A549 (cell line): ENCODE data around the gene HSF2BP.
"Not testable (repeated sequence)": the region's sequence is repeated elsewhere in the genome, so short reads cannot be mapped to it uniquely, and the experiment has no call there.

Experiments
- BCL3 ChIP-seq: fragments of >200 bp; sonication (Bioruptor Twin); formaldehyde crosslinking; IDR thresholded peaks from 3 replicates; pipeline ENCODE4 v1.6.1; 2016
- CEBPB ChIP-seq, 2 experiments: fragments of >200 bp in 1 of 2; sonication (Bioruptor Twin) in 1 of 2; formaldehyde crosslinking in 1 of 2; IDR thresholded peaks; 2 replicates each; pipeline ENCODE4 v1.6.1; 2012 to 2016
- CTCF ChIP-seq: fragments of >200 bp; sonication (Bioruptor Twin); formaldehyde crosslinking; IDR thresholded peaks from 3 replicates; pipeline ENCODE4 v1.5.1; 2016
- EP300 ChIP-seq, 2 experiments: fragments of >200 bp; sonication (Bioruptor Twin); formaldehyde crosslinking; IDR thresholded peaks; 2 replicates in 1 of 2; 3 replicates in 1 of 2; pipeline ENCODE4 v1.6.1; 2016 to 2017
- FOSL2 ChIP-seq, 2 experiments: fragments of 450-650 bp in 1 of 2; fragments of >200 bp in 1 of 2; sonication (Bioruptor Twin) in 1 of 2; formaldehyde crosslinking; IDR thresholded peaks; 2 replicates each; pipeline versions ENCODE4 v1.5.0 to v1.6.1; 2016 to 2020; ENCODE audit warnings: mild to moderate bottlenecking in 1 of 2, moderate library complexity in 1 of 2
- HMGXB4 ChIP-seq: fragments of 250-450 bp; sonication (Bioruptor Pico); IDR thresholded peaks from 2 replicates; pipeline ENCODE4 v1.5.0; 2021; ENCODE audit warnings: mild to moderate bottlenecking, moderate library complexity, borderline replicate concordance
- JUN ChIP-seq, 2 experiments: fragments of >200 bp; sonication (Bioruptor Twin); formaldehyde crosslinking; IDR thresholded peaks; 2 replicates in 1 of 2; 3 replicates in 1 of 2; pipeline ENCODE4 v1.6.1; 2016 to 2017
- JUNB ChIP-seq: fragments of >200 bp; sonication (Bioruptor Twin); formaldehyde crosslinking; IDR thresholded peaks from 2 replicates; pipeline ENCODE4 v1.6.1; 2016
- KDM5A ChIP-seq: fragments of 200-600 bp; sonication (generic); IDR thresholded peaks from 2 replicates; pipeline ENCODE4 v1.6.1; 2016; ENCODE audit warnings: antibody characterized with exemption, mild to moderate bottlenecking
- MYC ChIP-seq: IDR thresholded peaks from 2 replicates; pipeline ENCODE4 v1.6.1; 2012; ENCODE audit warnings: mild to moderate bottlenecking, inconsistent platforms, low read length, improper control_type of control experiment, borderline replicate concordance
- PHF8 ChIP-seq: fragments of 200-600 bp; sonication (generic); IDR thresholded peaks from 2 replicates; pipeline ENCODE4 v1.6.1; 2016; ENCODE audit warnings: low read depth, mild to moderate bottlenecking, antibody characterized with exemption, moderate library complexity, borderline replicate concordance
- RCOR1 ChIP-seq: fragments of 150-350 bp; IDR thresholded peaks from 2 replicates; pipeline ENCODE4 v1.6.1; 2014; ENCODE audit warnings: antibody characterized with exemption, low read length, low read depth
- SREBF2 ChIP-seq: fragments of 450-650 bp; IDR thresholded peaks from 2 replicates; pipeline ENCODE4 v1.6.1; 2014; ENCODE audit warnings: mild to moderate bottlenecking, moderate library complexity
- USF2 ChIP-seq: fragments of 450-650 bp; IDR thresholded peaks from 2 replicates; pipeline ENCODE4 v1.6.1; 2014; ENCODE audit warnings: antibody characterized with exemption

GRCh38 chr21:43498924-43499323, 160.4 kb downstream of the HSF2BP start:
- not testable (repeated sequence) for TF ChIP-seq CTCF; MYC; SREBF2; JUNB; RCOR1; JUN (IDR thresholded peaks at IDR 0.05); PHF8; CEBPB (IDR thresholded peaks at IDR 0.05); KDM5A; USF2; EP300 (IDR thresholded peaks at IDR 0.05); FOSL2 (IDR thresholded peaks at IDR 0.05); FOSL2 (CRISPR knock-in tag; IDR thresholded peaks at IDR 0.05); BCL3; HMGXB4 (CRISPR knock-in tag)
